Measurements from ENCODE around the gene PALS2. TPM values are rescaled to one million over a fixed set of nuclear protein-coding genes. Genes with fewer than 3 reads are reported as not detected.

PALS2 gene
- polyA plus RNA-seq (3.8 and 3.9 TPM in 2 replicates), polyA minus RNA-seq (51.6 and 63.1 TPM in 2 replicates)

- peak within 1 kb of the TSS; percentile 48 for H2AFZ ChIP-seq (ENCODE audit: low read depth, low read length)
- H3K9me2 ChIP-seq (ENCODE audit: insufficient read depth, low read length), result no peaks in the 10 kb centered on the region
- H3K27ac ChIP-seq (ENCODE audit: low read length), result no peak within 1 kb of the TSS
- peak within 1 kb of the TSS; percentile 78 for H3K4me3 ChIP-seq (ENCODE audit: low read length)
- no peaks in the 10 kb centered on the region for H3K36me3 ChIP-seq (ENCODE audit: insufficient read depth, low read length)
- no peaks in the 10 kb centered on the region for H3K27me3 ChIP-seq (ENCODE audit: insufficient read depth, low read depth, low read length)
- H4K20me1 ChIP-seq (ENCODE audit: insufficient read depth), result no peaks in the 10 kb centered on the region
- TF ChIP-seq MXI1 (conservative IDR thresholded peaks at IDR 0.05; ENCODE audit: poor library complexity, severe bottlenecking) (peak; percentile 87), RAD21 (conservative IDR thresholded peaks at IDR 0.05) (peak; percentile 13), CTCF (IDR thresholded peaks at IDR 0.05; ENCODE audit: poor library complexity, severe bottlenecking) (no peak)
- H3K79me2 ChIP-seq (replicated peaks; ENCODE audit: insufficient read depth, low read length), result peaks cover 17% of the 10 kb centered on the region
- H3K9ac ChIP-seq (ENCODE audit: low read length), result peak within 1 kb of the TSS; percentile 64
- H3K4me2 ChIP-seq (ENCODE audit: low read length), result peak within 1 kb of the TSS; percentile 71
- no peaks in the 10 kb centered on the region for H3F3A ChIP-seq (ENCODE audit: insufficient read depth, low read length, poor library complexity, severe bottlenecking)
- no peaks in the 10 kb centered on the region for H3K9me3 ChIP-seq (ENCODE audit: low read length)
Observed at GRCh38 chr7:24572997-24573553, at the start of gene PALS2. Gene PALS2 (plus strand): TSS chr7:24573452. CDS start chr7:24623668, 50,216 bp downstream.

GRCh38 chr7:24531255-24531654 is 42.0 kb upstream of the PALS2 start:
- no peaks in the 10 kb centered on the region for H3F3A ChIP-seq (ENCODE audit: insufficient read depth, low read length, poor library complexity, severe bottlenecking)
- H3K36me3 ChIP-seq (ENCODE audit: insufficient read depth, low read length), result no peaks in the 10 kb centered on the region
- H3K79me2 ChIP-seq (replicated peaks; ENCODE audit: insufficient read depth, low read length), result no peaks in the 10 kb centered on the region
- no peak overlapping the region for H3K4me3 ChIP-seq (ENCODE audit: low read length)
- H2AFZ ChIP-seq (ENCODE audit: low read depth, low read length), result no peak overlapping the region
- no peak overlapping the region for H3K27ac ChIP-seq (ENCODE audit: low read length)
- H3K9me3 ChIP-seq (ENCODE audit: low read length), result no peaks in the 10 kb centered on the region
- H3K27me3 ChIP-seq (ENCODE audit: insufficient read depth, low read depth, low read length), result no peaks in the 10 kb centered on the region
- no peak overlapping the region for H3K4me2 ChIP-seq (ENCODE audit: low read length)
- no peaks in the 10 kb centered on the region for H3K9me2 ChIP-seq (ENCODE audit: insufficient read depth, low read length)
- H3K9ac ChIP-seq (ENCODE audit: low read length), result no peak overlapping the region
- H4K20me1 ChIP-seq (ENCODE audit: insufficient read depth), result no peaks in the 10 kb centered on the region
- TF ChIP-seq EP300 (conservative IDR thresholded peaks at IDR 0.05; ENCODE audit: poor library complexity, severe bottlenecking) (no peak), MXI1 (conservative IDR thresholded peaks at IDR 0.05; ENCODE audit: poor library complexity, severe bottlenecking) (no peak), REST (IDR thresholded peaks at IDR 0.05; ENCODE audit: borderline replicate concordance) (no peak), SMC3 (conservative IDR thresholded peaks at IDR 0.05; ENCODE audit: poor library complexity) (no peak), POLR2AphosphoS5 (IDR thresholded peaks at IDR 0.05) (no peak), RAD21 (conservative IDR thresholded peaks at IDR 0.05) (no peak), TAF1 (IDR thresholded peaks at IDR 0.05; ENCODE audit: low read depth) (no peak), EZH2 (IDR thresholded peaks at IDR 0.05; ENCODE audit: borderline replicate concordance, insufficient read depth, low read length, poor library complexity, severe bottlenecking) (no peak), CTCF (IDR thresholded peaks at IDR 0.05; ENCODE audit: poor library complexity, severe bottlenecking) (no peak)
